RWPE1 (cell line): ENCODE data around the gene ARHGEF40.

Source experiments
- CTCF ChIA-PET: fragments of 350-600 bp; sonication (Branson Sonifier 250); formaldehyde crosslinking; extraction: SDS; loops from one replicate; lab custom pipeline; 2021; lab: Yijun Ruan, JAX
- POLR2A ChIA-PET: fragments of 400-600 bp; formaldehyde crosslinking; extraction: SDS; loops from one replicate; lab custom pipeline; 2020; ENCODE audit warnings: antibody characterized with exemption; ENCODE audit not compliant: low non-redundant PET; lab: Yijun Ruan, JAX
- DNase-seq: peaks from one replicate; pipeline ENCODE4 v3.0.0; 2012; ENCODE audit warnings: low spot score
- H3K27ac ChIP-seq: fragments of 450-650 bp; 2 replicates; pipeline ENCODE4 v1.5.1; 2017
- TF ChIP-seq, protein P1 (sequence below): fragments of 450-650 bp; conservative IDR thresholded peaks from 2 replicates; pipeline ENCODE4 v1.5.1; 2017; ENCODE audit warnings: low read depth, mild to moderate bottlenecking

Gene ARHGEF40

GRCh38 chr14:21113369-21113768 lies 43.3 kb downstream of the ARHGEF40 start:
- ChIA-PET CTCF (no interaction called here), POLR2A (no interaction called here)
- TF ChIP-seq, protein P1, sequence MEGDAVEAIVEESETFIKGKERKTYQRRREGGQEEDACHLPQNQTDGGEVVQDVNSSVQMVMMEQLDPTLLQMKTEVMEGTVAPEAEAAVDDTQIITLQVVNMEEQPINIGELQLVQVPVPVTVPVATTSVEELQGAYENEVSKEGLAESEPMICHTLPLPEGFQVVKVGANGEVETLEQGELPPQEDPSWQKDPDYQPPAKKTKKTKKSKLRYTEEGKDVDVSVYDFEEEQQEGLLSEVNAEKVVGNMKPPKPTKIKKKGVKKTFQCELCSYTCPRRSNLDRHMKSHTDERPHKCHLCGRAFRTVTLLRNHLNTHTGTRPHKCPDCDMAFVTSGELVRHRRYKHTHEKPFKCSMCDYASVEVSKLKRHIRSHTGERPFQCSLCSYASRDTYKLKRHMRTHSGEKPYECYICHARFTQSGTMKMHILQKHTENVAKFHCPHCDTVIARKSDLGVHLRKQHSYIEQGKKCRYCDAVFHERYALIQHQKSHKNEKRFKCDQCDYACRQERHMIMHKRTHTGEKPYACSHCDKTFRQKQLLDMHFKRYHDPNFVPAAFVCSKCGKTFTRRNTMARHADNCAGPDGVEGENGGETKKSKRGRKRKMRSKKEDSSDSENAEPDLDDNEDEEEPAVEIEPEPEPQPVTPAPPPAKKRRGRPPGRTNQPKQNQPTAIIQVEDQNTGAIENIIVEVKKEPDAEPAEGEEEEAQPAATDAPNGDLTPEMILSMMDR: no peak
- no peak for DNase-seq
- no peak overlapping the region for H3K27ac ChIP-seq

GRCh38 chr14:21118933-21119332 lies 48.8 kb downstream of the ARHGEF40 start:
- TF ChIP-seq, protein P1: no peak
- CTCF ChIA-PET: no interaction called here
- POLR2A ChIA-PET: no interaction called here
- DNase-seq: no peak
- no peak overlapping the region for H3K27ac ChIP-seq

- TF ChIP-seq, protein P1: no peak
- no peak overlapping the region for H3K27ac ChIP-seq
- no peak for DNase-seq
- CTCF ChIA-PET: interaction anchor here (0.6 kb wide), 1 partner anchor 263 kb away, joined by 3 read pairs; no protein-coding TSS in a partner anchor
- POLR2A ChIA-PET: no interaction called here
These were observed 50.6 kb downstream of the ARHGEF40 start for GRCh38 chr14:21120686-21121085.

DNA sequence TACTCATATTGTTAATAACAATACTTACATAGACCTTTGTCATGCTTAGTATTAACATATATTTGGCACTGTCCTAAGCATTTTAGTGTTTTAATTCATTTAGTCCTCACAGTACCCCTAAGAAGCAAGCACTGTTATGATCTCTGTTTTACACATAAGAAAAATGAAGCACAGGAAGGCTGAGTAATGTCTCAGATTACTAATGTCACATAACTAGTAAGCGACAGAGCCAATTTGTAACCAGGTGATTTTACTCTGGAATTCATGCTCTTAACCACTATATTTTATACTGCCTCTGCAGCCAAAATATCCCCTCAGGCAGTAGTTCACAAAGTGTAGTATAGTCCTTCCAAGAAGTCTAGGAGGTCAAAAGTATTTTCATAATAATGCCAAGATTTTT lies 51.0 kb downstream of the ARHGEF40 start:
- no peak for DNase-seq
- TF ChIP-seq, protein P1: no peak
- H3K27ac ChIP-seq: no peak overlapping the region
- ChIA-PET CTCF (no interaction called here), POLR2A (no interaction called here)

DNA sequence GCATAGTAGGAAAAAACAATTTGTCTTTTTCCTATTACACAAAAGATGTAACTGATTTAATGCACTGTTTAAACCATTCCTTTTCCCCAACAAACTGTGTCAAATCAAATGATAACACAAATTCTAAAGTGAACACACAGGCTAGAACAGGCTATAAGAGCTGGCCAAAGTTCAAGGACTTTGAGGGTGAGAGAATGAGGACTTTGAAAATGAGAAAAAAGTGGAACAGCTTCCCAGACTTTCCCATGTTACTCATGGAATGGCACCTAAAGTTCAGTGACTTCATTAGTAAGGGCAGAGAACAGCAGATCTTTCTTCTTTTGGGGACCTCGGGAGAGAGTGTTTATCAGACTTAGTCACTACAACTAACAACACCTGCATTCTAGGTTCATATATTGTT lies 53.3 kb downstream of the ARHGEF40 start:
- TF ChIP-seq, protein P1: no peak
- no peak for DNase-seq
- ChIA-PET CTCF (interaction anchor here (0.6 kb wide), 1 partner anchor 36 kb away, joined by 3 read pairs; no protein-coding TSS in a partner anchor), POLR2A (interaction anchor here (0.6 kb wide), 1 partner anchor 1784 kb away, joined by 3 read pairs; no protein-coding TSS in a partner anchor)
- no peak overlapping the region for H3K27ac ChIP-seq

DNA sequence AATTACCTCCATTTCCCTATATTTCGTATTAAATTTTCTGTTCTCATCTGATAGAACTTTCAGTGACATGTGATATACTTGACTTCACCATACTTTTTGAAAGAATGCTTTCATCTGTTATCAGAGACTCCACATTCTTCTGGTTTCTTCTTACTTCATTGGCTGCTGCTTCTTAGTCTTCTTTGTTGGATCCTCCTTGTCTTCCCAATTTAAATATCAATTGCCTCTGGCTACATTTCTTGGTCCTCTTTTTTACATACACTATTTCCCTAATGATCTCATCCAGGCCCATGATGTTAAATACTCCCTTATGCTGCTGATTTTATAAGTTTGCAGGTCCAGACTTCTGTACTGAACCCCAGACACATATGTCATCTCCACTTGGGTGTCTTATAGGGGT lies 63.8 kb downstream of the ARHGEF40 start:
- no peak overlapping the region for H3K27ac ChIP-seq
- no peak for DNase-seq
- TF ChIP-seq, protein P1: no peak
- ChIA-PET CTCF (interaction anchor here (0.7 kb wide), 1 partner anchor 27 kb away, joined by 4 read pairs; no protein-coding TSS in a partner anchor), POLR2A (no interaction called here)
